Neuronal stem cell (in vitro differentiated cells): ENCODE results near the gene CADPS.

Source experiments
- DNase-seq: peaks from one replicate; pipeline ENCODE4 v3.0.0-alpha.2; 2013; ENCODE audit warnings: low spot score
- H2AFZ ChIP-seq: one replicate; pipeline ENCODE4 v1.6.1; 2013; ENCODE audit warnings: mild to moderate bottlenecking, low read length, inconsistent platforms
- H2AK5ac ChIP-seq: 2 replicates; pipeline ENCODE4 v1.6.1; 2013; ENCODE audit warnings: low read depth, mild to moderate bottlenecking, inconsistent platforms, low read length, moderate library complexity, mixed read lengths
- H2BK120ac ChIP-seq: 2 replicates; pipeline ENCODE4 v1.6.1; 2013; ENCODE audit warnings: low read depth, mild to moderate bottlenecking, inconsistent platforms, low read length, moderate library complexity, mixed read lengths
- H2BK12ac ChIP-seq: one replicate; pipeline ENCODE4 v1.6.1; 2013; ENCODE audit warnings: low read length, inconsistent platforms
- H2BK15ac ChIP-seq: 2 replicates; pipeline ENCODE4 v1.6.1; 2013; ENCODE audit warnings: mild to moderate bottlenecking, low read length, inconsistent platforms, mixed read lengths
- H2BK5ac ChIP-seq: one replicate; pipeline ENCODE4 v1.6.1; 2013; ENCODE audit warnings: inconsistent platforms, mild to moderate bottlenecking, low read length, moderate library complexity
- H3K14ac ChIP-seq: one replicate; pipeline ENCODE4 v1.6.1; 2013; ENCODE audit warnings: low read length, inconsistent platforms
- H3K18ac ChIP-seq: 2 replicates; pipeline ENCODE4 v1.6.1; 2013; ENCODE audit warnings: low read length, inconsistent platforms
- H3K23ac ChIP-seq: 2 replicates; pipeline ENCODE4 v1.6.1; 2013; ENCODE audit warnings: low read depth, mild to moderate bottlenecking, mixed read lengths, low read length, inconsistent platforms; ENCODE audit not compliant: poor library complexity
- H3K27ac ChIP-seq: replicated peaks from 3 replicates; pipeline ENCODE4 v1.5.1; 2013; ENCODE audit warnings: low read length, inconsistent platforms
- H3K27me3 ChIP-seq, 3 experiments: 2 replicates each; pipeline ENCODE4 v1.6.1; 2013; ENCODE audit warnings: low read length in 3 of 3, mild to moderate bottlenecking in 2 of 3, inconsistent platforms in 1 of 3, low read depth in 1 of 3, mixed read lengths in 1 of 3, moderate library complexity in 1 of 3; ENCODE audit not compliant: control insufficient read depth in 3 of 3, insufficient read depth in 3 of 3
- H3K36me3 ChIP-seq, 2 donors: replicated peaks in 1 of 2; 2 replicates each; pipeline ENCODE4 v1.6.1; 2013; ENCODE audit warnings: low read length in 2 of 2; ENCODE audit not compliant: control insufficient read depth in 2 of 2, insufficient read depth in 2 of 2
- H3K4ac ChIP-seq: 2 replicates; pipeline ENCODE4 v1.6.1; 2013; ENCODE audit warnings: inconsistent platforms, mild to moderate bottlenecking, low read length, moderate library complexity
- H3K4me1 ChIP-seq, 2 donors: 1 replicate in 1 of 2; 2 replicates in 1 of 2; pipeline ENCODE4 v1.6.1; 2013; ENCODE audit warnings: low read length in 2 of 2, low read depth in 1 of 2; ENCODE audit not compliant: control insufficient read depth in 2 of 2, insufficient read depth in 1 of 2
- H3K4me2 ChIP-seq: one replicate; pipeline ENCODE4 v1.6.1; 2013; ENCODE audit warnings: mild to moderate bottlenecking, low read length, inconsistent platforms; ENCODE audit not compliant: insufficient read depth, poor library complexity, severe bottlenecking
- H3K4me3 ChIP-seq, 2 donors: 2 replicates each; pipeline ENCODE4 v1.5.1; 2013; ENCODE audit warnings: low read length in 2 of 2, mild to moderate bottlenecking in 2 of 2, inconsistent platforms in 1 of 2, moderate library complexity in 1 of 2
- H3K79me1 ChIP-seq: one replicate; pipeline ENCODE4 v1.6.1; 2013; ENCODE audit warnings: low read depth, mild to moderate bottlenecking, inconsistent platforms, low read length, moderate library complexity
- H3K9ac ChIP-seq: one replicate; pipeline ENCODE4 v1.6.1; 2013; ENCODE audit warnings: mild to moderate bottlenecking, low read depth, low read length, inconsistent platforms; ENCODE audit not compliant: poor library complexity
- H3K9me3 ChIP-seq, 2 donors: replicated peaks in 1 of 2; 2 replicates each; pipeline versions ENCODE3 to v1.6.1; 2013; ENCODE audit warnings: low read length in 2 of 2, mild to moderate bottlenecking in 2 of 2, inconsistent platforms in 1 of 2, low read depth in 1 of 2, mixed read lengths in 1 of 2, moderate library complexity in 1 of 2; ENCODE audit not compliant: control insufficient read depth in 2 of 2, insufficient read depth in 1 of 2
- H4K8ac ChIP-seq: one replicate; pipeline ENCODE4 v1.6.1; 2013; ENCODE audit warnings: low read depth, mild to moderate bottlenecking, inconsistent platforms, low read length, moderate library complexity
- H4K91ac ChIP-seq: one replicate; pipeline ENCODE4 v1.6.1; 2013; ENCODE audit warnings: low read length, low read depth, mild to moderate bottlenecking, inconsistent platforms; ENCODE audit not compliant: poor library complexity
- WGBS, 2 donors: extraction: QIAGEN DNeasy Blood & Tissue Kit; methylation state at CpG; one replicate each; pipeline ENCODE4 v1.1.7; 2013; ENCODE audit warnings: missing lambda C conversion rate in 2 of 2, mixed read lengths in 1 of 2; ENCODE audit not compliant: insufficient read length in 2 of 2, insufficient replicate concordance in 1 of 2; ENCODE audit errors: extremely low coverage in 2 of 2; 5-methylcytosine and 5-hydroxymethylcytosine counted together

The CADPS gene

DNA sequence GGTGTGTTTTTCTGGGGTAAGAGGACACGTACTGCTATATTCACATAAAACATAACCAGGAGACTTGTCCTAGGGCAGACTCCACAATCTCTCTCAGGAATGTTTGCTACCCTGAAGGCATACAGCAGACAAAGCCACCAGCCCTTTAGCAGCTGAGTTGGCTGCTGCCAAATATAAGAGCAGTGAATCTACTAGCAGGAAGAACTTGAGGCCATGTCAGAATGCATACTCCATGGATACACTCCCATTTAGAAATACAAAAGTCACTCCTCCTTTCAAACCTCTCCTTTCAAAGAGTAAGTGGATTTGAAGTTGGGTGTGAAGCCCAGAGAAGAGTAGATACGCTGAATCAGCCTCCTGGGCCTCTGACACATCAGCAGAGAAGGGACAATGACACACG, 94.1 kb downstream of the CADPS start:
- Histone ChIP-seq H3K4me3 (no peak overlapping the region), H3K23ac (no peak overlapping the region), H3K36me3 (no peaks in the 10 kb centered on the region), H3K4me2 (no peak overlapping the region), H4K91ac (no peak overlapping the region), H4K8ac (no peak overlapping the region), H2BK120ac (no peak overlapping the region), H2AK5ac (no peak overlapping the region), H2AFZ (no peak overlapping the region), H3K4me1 (peaks cover 0 to 4% of the 10 kb centered on the region in 2 donors), H3K79me1 (no peaks in the 10 kb centered on the region), H2BK5ac (no peak overlapping the region), H2BK15ac (no peak overlapping the region), H2BK12ac (no peak overlapping the region), H3K9me3 (no peaks in the 10 kb centered on the region), H3K27ac (no peak overlapping the region), H3K4ac (no peak overlapping the region), H3K27me3 (no peaks in the 10 kb centered on the region), H3K14ac (no peak overlapping the region), H3K18ac (no peak overlapping the region), H3K9ac (no peak overlapping the region)
- DNase-seq: no peak
- WGBS, 2 donors: no CpG with 5 or more reads among the region's 3 CpGs

DNA sequence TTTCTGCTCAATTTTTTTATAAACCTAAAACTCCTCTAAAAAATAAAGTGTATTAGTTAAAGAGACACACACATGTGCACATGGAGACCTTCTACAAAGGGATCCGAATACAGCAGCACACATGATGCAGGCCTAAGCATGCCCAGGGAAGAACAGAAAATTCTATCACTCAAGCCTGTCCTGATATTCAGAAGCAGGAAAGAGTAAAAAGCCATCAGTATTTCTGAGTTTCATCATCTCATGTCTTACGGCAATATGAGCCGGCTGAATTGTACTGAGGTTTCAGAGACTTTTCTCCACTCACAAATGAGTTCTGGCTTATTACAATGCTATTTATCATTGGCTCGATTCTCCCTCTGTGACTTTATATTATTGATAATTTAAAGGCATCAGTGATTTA, 97.5 kb downstream of the CADPS start:
- no peak overlapping the region for H3K27ac ChIP-seq
- no peak overlapping the region for H3K4me2 ChIP-seq
- peaks cover 0 to 4% of the 10 kb centered on the region in 2 donors for H3K4me1 ChIP-seq
- H2BK12ac ChIP-seq: no peak overlapping the region
- H3K23ac ChIP-seq: no peak overlapping the region
- no peak overlapping the region for H4K8ac ChIP-seq
- no peak overlapping the region for H2AK5ac ChIP-seq
- H4K91ac ChIP-seq: no peak overlapping the region
- no peak overlapping the region for H3K18ac ChIP-seq
- no peak for DNase-seq
- H2BK5ac ChIP-seq: no peak overlapping the region
- H3K9me3 ChIP-seq: no peaks in the 10 kb centered on the region
- whole genome bisulfite sequencing, 2 donors: no CpG with 5 or more reads among the region's 4 CpGs
- H2AFZ ChIP-seq: no peak overlapping the region
- H3K4ac ChIP-seq: no peak overlapping the region
- no peak overlapping the region for H3K14ac ChIP-seq
- no peak overlapping the region for H3K4me3 ChIP-seq
- no peaks in the 10 kb centered on the region for H3K79me1 ChIP-seq
- H2BK15ac ChIP-seq: no peak overlapping the region
- H3K36me3 ChIP-seq: no peaks in the 10 kb centered on the region
- no peak overlapping the region for H3K9ac ChIP-seq
- no peaks in the 10 kb centered on the region for H3K27me3 ChIP-seq
- no peak overlapping the region for H2BK120ac ChIP-seq

DNA sequence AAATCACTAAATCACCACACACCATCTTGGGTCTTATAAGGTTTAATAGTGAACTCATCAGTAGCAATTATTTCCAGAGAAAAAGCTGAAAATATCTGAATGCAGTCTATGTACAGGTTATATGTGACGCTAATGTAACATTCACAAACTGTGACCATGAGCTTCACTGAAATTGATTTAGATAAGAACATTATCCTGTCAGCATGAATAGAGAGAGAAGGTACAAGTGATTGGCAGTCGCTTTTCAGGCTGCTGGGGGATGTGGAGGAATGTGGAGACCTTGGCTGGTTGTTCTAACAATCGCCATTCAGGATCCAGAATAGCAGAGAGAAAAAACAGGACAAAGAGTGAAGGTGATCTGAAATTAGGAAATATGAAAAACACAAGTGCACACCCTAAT, 98.1 kb downstream of the CADPS start:
- WGBS, 2 donors: no CpG with 5 or more reads among the region's 3 CpGs

DNA sequence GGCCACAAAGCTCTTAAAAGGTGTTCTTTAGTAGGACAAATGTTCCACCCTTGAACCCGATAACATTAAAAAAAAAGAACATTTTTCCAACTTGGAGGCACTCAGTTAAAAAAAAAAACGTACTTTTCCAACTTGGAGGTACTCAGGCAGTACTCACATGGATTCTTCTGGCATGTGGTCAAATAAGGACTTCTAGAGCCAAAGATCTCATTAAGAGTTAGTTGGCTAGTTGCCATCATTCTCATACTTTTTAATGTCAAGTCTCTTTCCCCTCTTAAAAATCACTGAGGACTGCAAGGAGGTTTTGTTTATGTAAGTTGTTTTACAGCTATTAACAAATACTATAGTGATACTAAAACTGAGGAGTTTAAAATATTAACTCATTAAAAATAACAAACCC, 101.0 kb downstream of the CADPS start:
- Histone ChIP-seq H2AFZ (no peak overlapping the region), H3K4ac (no peak overlapping the region), H3K27ac (no peak overlapping the region), H3K9ac (no peak overlapping the region), H2BK120ac (no peak overlapping the region), H4K91ac (no peak overlapping the region), H3K18ac (no peak overlapping the region), H3K36me3 (no peaks in the 10 kb centered on the region), H2BK5ac (no peak overlapping the region), H3K79me1 (no peaks in the 10 kb centered on the region), H3K4me3 (no peak overlapping the region), H3K4me1 (no peaks in the 10 kb centered on the region), H2BK12ac (no peak overlapping the region), H2AK5ac (no peak overlapping the region), H4K8ac (no peak overlapping the region), H2BK15ac (no peak overlapping the region), H3K4me2 (no peak overlapping the region), H3K23ac (no peak overlapping the region), H3K27me3 (no peaks in the 10 kb centered on the region), H3K14ac (no peak overlapping the region), H3K9me3 (no peaks in the 10 kb centered on the region)
- DNase-seq: no peak
- WGBS, 2 donors: no CpG with 5 or more reads among the region's 2 CpGs

More for the DNA sequence above, 98.1 kb downstream of the CADPS start:
- Histone ChIP-seq H4K91ac (no peak overlapping the region), H2AFZ (no peak overlapping the region), H3K4me3 (no peak overlapping the region), H4K8ac (no peak overlapping the region), H3K18ac (no peak overlapping the region), H3K9ac (no peak overlapping the region), H3K4me1 (peaks cover 0 to 4% of the 10 kb centered on the region in 2 donors), H3K9me3 (no peaks in the 10 kb centered on the region), H2BK12ac (no peak overlapping the region), H2BK15ac (no peak overlapping the region), H3K27ac (no peak overlapping the region), H3K36me3 (no peaks in the 10 kb centered on the region), H3K79me1 (no peaks in the 10 kb centered on the region), H3K4me2 (no peak overlapping the region), H2AK5ac (no peak overlapping the region), H3K23ac (no peak overlapping the region), H3K4ac (no peak overlapping the region), H2BK5ac (no peak overlapping the region), H2BK120ac (no peak overlapping the region), H3K27me3 (no peaks in the 10 kb centered on the region), H3K14ac (no peak overlapping the region)
- DNase-seq: no peak
